Naive thymus-derived CD4-positive, alpha-beta T cell (primary cell): Measurements from ENCODE around the gene AHI1. TPM values are rescaled to one million over a fixed set of nuclear protein-coding genes. Genes with fewer than 3 reads are reported as not detected.

ENCODE experiments used
- ATAC-seq: fragments of 150-1000 bp; cut with Tn5 transposase; 2 replicates; pipeline ENCODE4 v1.10.0; 2021; ENCODE audit warnings: mild to moderate bottlenecking, moderate library complexity
- CTCF ChIA-PET: fragments of 350-600 bp; sonication (Branson Sonifier 250); formaldehyde crosslinking; loops from one replicate; lab custom pipeline; 2021; ENCODE audit warnings: antibody characterized with exemption; lab: Charles Lee
- POLR2A ChIA-PET: fragments of 350-600 bp; sonication (Branson Sonifier 250); formaldehyde crosslinking; loops from one replicate; lab custom pipeline; 2021; ENCODE audit warnings: antibody characterized with exemption, inconsistent platforms; lab: Charles Lee
- DNase-seq, 9 donors: peaks; one replicate each; pipeline versions ENCODE4 v3.0.0 to v3.0.0-alpha.2; 2020 to 2022; ENCODE audit warnings: mixed read lengths in 1 of 9
- H3K27ac ChIP-seq: one replicate; pipeline ENCODE4 v1.7.0; 2013; ENCODE audit warnings: mild to moderate bottlenecking, low read depth, low read length, moderate library complexity
- H3K27me3 ChIP-seq, 2 donors: one replicate each; pipeline ENCODE4 v1.7.0; 2013; ENCODE audit warnings: low read length in 2 of 2, mild to moderate bottlenecking in 2 of 2, moderate library complexity in 2 of 2; ENCODE audit not compliant: control insufficient read depth in 2 of 2, insufficient read depth in 2 of 2
- H3K36me3 ChIP-seq, 3 experiments: 1 replicate in 2 of 3; 2 replicates in 1 of 3; pipeline ENCODE4 v1.7.0; 2013; ENCODE audit warnings: low read length in 3 of 3, mild to moderate bottlenecking in 3 of 3, moderate library complexity in 1 of 3; ENCODE audit not compliant: insufficient read depth in 3 of 3, control insufficient read depth in 2 of 3
- H3K4me1 ChIP-seq, 2 donors: one replicate each; pipeline ENCODE4 v1.7.0; 2013; ENCODE audit warnings: low read length in 2 of 2, mild to moderate bottlenecking in 2 of 2, moderate library complexity in 1 of 2; ENCODE audit not compliant: control insufficient read depth in 2 of 2, insufficient read depth in 2 of 2
- H3K4me3 ChIP-seq: 2 replicates; pipeline ENCODE4 v1.7.0; 2013; ENCODE audit warnings: mild to moderate bottlenecking, low read length
- H3K9me3 ChIP-seq, 3 experiments: 1 replicate in 2 of 3; 2 replicates in 1 of 3; pipeline ENCODE4 v1.7.0; 2013; ENCODE audit warnings: low read length in 3 of 3; ENCODE audit not compliant: control insufficient read depth in 2 of 3
- H3K27ac Mint-ChIP-seq, 9 donors: one replicate each; pipeline ENCODE4 v1.8.0; 2020 to 2022; ENCODE audit warnings: mixed read lengths in 9 of 9, mild to moderate bottlenecking in 8 of 9, moderate library complexity in 5 of 9, inconsistent platforms in 2 of 9
- H3K27me3 Mint-ChIP-seq, 5 donors: one replicate each; pipeline ENCODE4 v1.8.0; 2021 to 2022; ENCODE audit warnings: mixed read lengths in 5 of 5, mild to moderate bottlenecking in 1 of 5
- H3K36me3 Mint-ChIP-seq, 5 donors: one replicate each; pipeline ENCODE4 v1.8.0; 2020 to 2022; ENCODE audit warnings: mixed read lengths in 5 of 5, mild to moderate bottlenecking in 3 of 5, inconsistent platforms in 1 of 5
- H3K4me1 Mint-ChIP-seq, 7 donors: one replicate each; pipeline ENCODE4 v1.8.0; 2020 to 2022; ENCODE audit warnings: mixed read lengths in 7 of 7, mild to moderate bottlenecking in 3 of 7, inconsistent platforms in 1 of 7
- H3K4me3 Mint-ChIP-seq, 10 donors: one replicate each; pipeline ENCODE4 v1.8.0; 2020 to 2022; ENCODE audit warnings: mild to moderate bottlenecking in 10 of 10, mixed read lengths in 10 of 10, moderate library complexity in 6 of 10, inconsistent platforms in 2 of 10
- H3K9me3 Mint-ChIP-seq, 11 donors: one replicate each; pipeline ENCODE4 v1.8.0; 2020 to 2022; ENCODE audit warnings: mixed read lengths in 11 of 11, mild to moderate bottlenecking in 4 of 11, inconsistent platforms in 1 of 11, moderate library complexity in 1 of 11
- intact Hi-C, 2 donors: fragments of 100-400 bp; cut with micrococcal nuclease; formaldehyde crosslinking; loops; one replicate each; pipeline ENCODE4 v1.15.1; 2023
- polyA plus RNA-seq, 2 donors: library from polyadenylated mRNA; unstranded; fragments of 300-500 nt; fragmentation: Illumina TruSeq; gene quantifications; one replicate each; pipeline ENCODE4 v1.2.3, GENCODE V29; 2021
- total RNA-seq, 6 experiments: library from RNA in 5 of 6; stranded (reverse) in 5 of 6; gene quantifications; 1 replicate in 5 of 6; 2 replicates in 1 of 6; pipeline ENCODE4 v1.2.3 and lab custom pipeline; 2021 to 2026

The AHI1 gene
- total and polyA plus RNA-seq, 7 experiments from 2014 or later: 1.9 to 31.3 (median 13.3) TPM

DNA sequence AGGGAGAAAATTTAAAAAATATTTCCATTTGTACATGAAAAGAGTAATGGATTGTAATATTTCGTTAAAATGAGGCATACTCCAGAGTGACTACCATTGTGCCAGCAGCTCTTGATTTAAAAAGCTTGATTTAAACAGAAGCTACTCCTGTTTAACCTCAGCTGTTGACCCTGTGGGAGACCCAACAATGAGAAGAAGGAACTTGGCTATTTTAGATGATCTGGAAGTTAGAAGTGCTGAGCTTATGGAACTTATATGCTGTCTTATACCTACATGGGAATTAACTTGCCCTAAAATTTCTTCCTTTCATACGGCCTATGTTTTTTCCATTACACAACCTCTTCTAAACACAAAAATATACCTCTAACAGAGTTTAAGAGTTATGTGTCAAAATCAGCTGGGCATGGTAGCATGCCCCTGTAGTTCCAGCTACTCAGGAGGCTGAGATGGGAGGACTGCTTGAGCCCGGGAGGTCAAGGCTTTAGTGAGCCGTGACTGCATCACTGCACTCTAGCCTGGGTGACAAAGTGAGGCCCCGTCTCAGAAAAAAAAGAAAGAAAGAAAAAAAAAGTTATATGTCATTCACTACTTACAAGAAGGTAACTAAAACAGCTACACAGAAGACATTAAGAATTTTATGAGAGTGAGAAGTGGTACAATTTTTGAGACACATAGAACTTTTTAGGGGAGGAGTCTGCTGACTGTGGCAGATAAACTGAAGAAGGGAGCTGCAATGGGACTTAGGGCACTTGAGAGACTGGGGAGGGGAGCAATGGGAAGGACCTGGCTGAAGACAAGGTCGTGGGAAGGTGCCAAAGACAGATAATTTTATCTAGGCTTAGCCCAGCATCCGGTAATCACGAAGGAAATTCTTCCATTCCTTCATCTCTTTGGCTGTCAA lies 176.6 kb downstream of the AHI1 start:
- intact Hi-C loops: no loop called here
- ChIA-PET CTCF (interaction anchor here (0.7 kb wide), 1 partner anchor 237 kb away, joined by 5 read pairs; no protein-coding TSS in a partner anchor), POLR2A (no interaction called here)
- no peak overlapping the region for H3K4me3 Mint-ChIP-seq
- Histone ChIP-seq H3K9me3 (no peaks in the 10 kb centered on the region), H3K27ac (no peak overlapping the region), H3K27me3 (no peaks in the 10 kb centered on the region), H3K4me1 (no peaks in the 10 kb centered on the region), H3K4me3 (no peak overlapping the region), H3K36me3 (no peaks in the 10 kb centered on the region)
- H3K36me3 Mint-ChIP-seq: peaks cover 0 to 10% (median 5%) of the 10 kb centered on the region in 5 donors
- peaks cover 0 to 2% (median 0%) of the 10 kb centered on the region in 11 donors for H3K9me3 Mint-ChIP-seq
- H3K4me1 Mint-ChIP-seq: peaks cover 0 to 20% (median 5%) of the 10 kb centered on the region in 7 donors
- H3K27me3 Mint-ChIP-seq: no peaks in the 10 kb centered on the region
- DNase-seq: no peak
- no peak overlapping the region for H3K27ac Mint-ChIP-seq
- ATAC-seq: no peak

DNA sequence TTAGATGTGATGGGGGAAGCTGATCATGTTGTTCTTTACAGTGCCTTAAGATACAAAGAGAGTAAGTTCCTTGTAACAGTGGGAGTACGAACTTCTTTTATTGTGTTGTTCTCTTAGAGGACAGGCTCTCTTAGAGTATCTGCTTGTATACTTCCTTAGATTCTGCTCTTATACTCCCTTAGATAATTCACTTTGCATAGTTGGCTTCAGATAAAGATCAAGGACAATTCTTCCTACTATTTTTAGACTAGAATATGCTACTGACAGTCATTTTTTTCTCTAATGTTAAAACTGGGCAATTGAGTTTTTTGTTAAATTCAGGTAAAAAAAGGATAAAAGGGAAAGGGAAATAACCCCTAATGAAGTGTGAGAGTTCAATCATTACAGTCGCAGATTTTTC lies 177.7 kb downstream of the AHI1 start:
- Histone ChIP-seq H3K27me3 (no peaks in the 10 kb centered on the region), H3K36me3 (no peaks in the 10 kb centered on the region), H3K27ac (no peak overlapping the region), H3K4me1 (no peaks in the 10 kb centered on the region), H3K4me3 (no peak overlapping the region), H3K9me3 (no peaks in the 10 kb centered on the region)
- H3K27me3 Mint-ChIP-seq: no peaks in the 10 kb centered on the region
- DNase-seq: no peak
- H3K4me1 Mint-ChIP-seq: peaks cover 0 to 12% (median 5%) of the 10 kb centered on the region in 7 donors
- peaks cover 0 to 2% (median 0%) of the 10 kb centered on the region in 11 donors for H3K9me3 Mint-ChIP-seq
- intact Hi-C loops: no loop called here
- CTCF ChIA-PET: interaction anchor here (0.7 kb wide), 1 partner anchor 236 kb away, joined by 5 read pairs; no protein-coding TSS in a partner anchor
- no peak overlapping the region for H3K4me3 Mint-ChIP-seq
- POLR2A ChIA-PET: no interaction called here
- H3K36me3 Mint-ChIP-seq: peaks cover 0 to 13% (median 9%) of the 10 kb centered on the region in 5 donors
- H3K27ac Mint-ChIP-seq: no peak overlapping the region
- no peak for ATAC-seq

DNA sequence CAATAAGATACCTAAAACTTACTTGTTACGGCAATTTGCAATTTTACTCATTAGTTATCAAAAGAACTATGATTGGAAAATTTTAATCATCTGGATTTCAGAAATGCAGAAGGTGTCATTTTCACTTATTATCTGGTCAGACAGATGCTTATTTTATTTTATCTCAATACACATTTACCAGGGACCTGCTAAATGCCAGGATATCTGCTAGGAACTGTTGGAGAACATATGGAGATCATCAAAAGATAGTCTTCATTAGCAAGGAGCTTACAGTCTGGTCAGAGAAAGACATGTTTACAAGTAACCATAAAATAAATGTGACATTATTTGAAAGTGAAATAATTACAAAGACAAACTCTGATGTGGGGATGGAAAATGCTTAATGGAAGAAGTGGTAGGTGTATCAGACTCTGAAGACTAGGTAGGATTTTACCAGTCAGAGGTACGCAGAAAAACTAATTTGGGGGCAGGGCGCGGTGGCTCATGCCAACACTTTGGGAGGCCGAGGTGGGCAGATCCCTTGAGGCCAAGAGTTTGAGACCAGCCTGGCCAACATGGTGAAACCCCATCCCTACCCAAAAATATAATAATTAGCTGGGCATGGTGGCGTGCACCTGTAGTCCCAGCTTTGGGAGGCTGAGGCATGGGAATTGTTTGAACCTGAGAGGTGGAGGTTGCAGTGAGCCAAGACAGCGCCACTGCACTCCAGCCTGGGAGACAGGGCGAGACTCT lies 178.6 kb downstream of the AHI1 start:
- CTCF ChIA-PET: no interaction called here
- no peak overlapping the region for H3K4me3 ChIP-seq
- no peak overlapping the region for H3K4me3 Mint-ChIP-seq
- no peak overlapping the region for H3K27ac ChIP-seq
- H3K36me3 ChIP-seq: no peaks in the 10 kb centered on the region
- POLR2A ChIA-PET: no interaction called here
- H3K27me3 ChIP-seq: no peaks in the 10 kb centered on the region
- intact Hi-C loops: no loop called here
- DNase-seq (no peak), ATAC-seq (no peak)
- peaks cover 0 to 13% (median 10%) of the 10 kb centered on the region in 5 donors for H3K36me3 Mint-ChIP-seq
- no peaks in the 10 kb centered on the region for H3K4me1 ChIP-seq
- H3K9me3 Mint-ChIP-seq: no peaks in the 10 kb centered on the region
- no peak overlapping the region for H3K27ac Mint-ChIP-seq
- no peaks in the 10 kb centered on the region for H3K27me3 Mint-ChIP-seq
- peaks cover 0 to 12% (median 5%) of the 10 kb centered on the region in 7 donors for H3K4me1 Mint-ChIP-seq
- no peaks in the 10 kb centered on the region for H3K9me3 ChIP-seq

DNA sequence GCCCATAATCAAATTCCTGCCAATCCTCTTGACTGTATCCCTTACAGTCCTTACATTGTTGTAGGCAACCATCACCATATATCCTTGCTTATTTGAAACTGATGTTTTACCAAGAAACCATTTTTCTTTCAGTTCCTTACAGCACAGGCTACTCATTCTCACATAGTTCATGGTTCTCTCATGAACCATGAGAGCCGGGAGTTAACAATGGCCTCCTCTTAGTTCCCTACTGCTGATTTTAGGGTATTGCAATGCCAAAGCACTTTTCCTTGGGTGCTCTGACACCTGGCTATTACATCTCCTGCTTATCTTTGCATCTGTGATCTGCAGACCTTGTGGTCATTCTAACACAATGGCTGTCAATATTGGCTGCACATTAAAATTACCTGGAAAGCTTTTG lies 183.0 kb downstream of the AHI1 start:
- CTCF ChIA-PET: no interaction called here
- no peak overlapping the region for H3K27ac ChIP-seq
- no peaks in the 10 kb centered on the region for H3K9me3 ChIP-seq
- no peaks in the 10 kb centered on the region for H3K27me3 Mint-ChIP-seq
- DNase-seq: no peak
- H3K4me1 ChIP-seq: no peaks in the 10 kb centered on the region
- POLR2A ChIA-PET: no interaction called here
- no peak for ATAC-seq
- no peaks in the 10 kb centered on the region for H3K4me1 Mint-ChIP-seq
- H3K9me3 Mint-ChIP-seq: no peaks in the 10 kb centered on the region
- H3K36me3 Mint-ChIP-seq: peaks cover 3 to 18% (median 5%) of the 10 kb centered on the region in 5 donors
- H3K27ac Mint-ChIP-seq: no peak overlapping the region
- intact Hi-C loops: no loop called here
- H3K4me3 ChIP-seq: no peak overlapping the region
- H3K36me3 ChIP-seq: no peaks in the 10 kb centered on the region
- no peaks in the 10 kb centered on the region for H3K27me3 ChIP-seq
- no peak overlapping the region for H3K4me3 Mint-ChIP-seq

DNA sequence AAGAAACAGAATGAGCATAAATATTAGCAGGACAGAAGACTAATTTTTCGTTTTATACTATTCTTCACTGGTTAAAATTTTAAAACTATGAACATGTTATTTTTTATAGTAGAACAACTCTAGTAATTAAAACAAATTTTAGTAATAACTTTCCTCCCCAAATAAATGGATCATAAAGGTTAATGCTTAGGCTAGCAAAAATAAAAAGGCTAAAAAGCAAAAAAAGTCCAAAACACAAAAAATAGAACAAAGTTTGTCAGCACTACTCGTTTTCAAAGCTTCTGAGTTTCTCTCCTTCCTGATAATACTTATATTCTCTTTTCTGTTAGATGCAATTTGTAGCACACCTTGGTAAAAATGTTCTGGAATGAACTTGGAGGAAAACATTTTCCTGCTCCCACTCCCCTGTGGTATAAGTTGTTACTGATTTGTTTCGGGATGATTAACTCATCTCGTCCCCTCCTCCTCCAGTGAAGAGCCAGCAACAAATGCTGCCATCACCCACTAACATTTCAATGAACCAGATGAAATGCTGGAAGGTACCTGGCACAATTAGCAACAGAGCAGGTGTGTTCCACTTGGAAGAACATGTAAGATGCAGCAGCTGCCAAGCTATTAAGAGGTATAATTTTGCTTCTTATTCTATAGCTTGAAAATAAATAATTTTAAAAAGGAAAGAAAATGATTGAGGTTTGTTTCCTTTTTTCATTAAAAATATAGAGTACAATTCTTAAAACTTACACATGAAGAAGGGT lies 185.9 kb downstream of the AHI1 start:
- DNase-seq: no peak
- no peaks in the 10 kb centered on the region for H3K36me3 ChIP-seq
- H3K27me3 Mint-ChIP-seq: no peaks in the 10 kb centered on the region
- H3K27ac Mint-ChIP-seq: no peak overlapping the region
- no peaks in the 10 kb centered on the region for H3K4me1 ChIP-seq
- H3K27ac ChIP-seq: no peak overlapping the region
- ChIA-PET POLR2A (no interaction called here), CTCF (interaction anchor here (0.6 kb wide), 1 partner anchor 123 kb away, joined by 3 read pairs; no protein-coding TSS in a partner anchor)
- H3K4me3 Mint-ChIP-seq: no peak overlapping the region
- ATAC-seq: no peak
- H3K4me1 Mint-ChIP-seq: no peaks in the 10 kb centered on the region
- H3K9me3 Mint-ChIP-seq: no peaks in the 10 kb centered on the region
- no peak overlapping the region for H3K4me3 ChIP-seq
- intact Hi-C loops: no loop called here
- H3K36me3 Mint-ChIP-seq: peaks cover 3 to 18% (median 9%) of the 10 kb centered on the region in 5 donors
- H3K9me3 ChIP-seq: no peaks in the 10 kb centered on the region
- H3K27me3 ChIP-seq: no peaks in the 10 kb centered on the region

DNA sequence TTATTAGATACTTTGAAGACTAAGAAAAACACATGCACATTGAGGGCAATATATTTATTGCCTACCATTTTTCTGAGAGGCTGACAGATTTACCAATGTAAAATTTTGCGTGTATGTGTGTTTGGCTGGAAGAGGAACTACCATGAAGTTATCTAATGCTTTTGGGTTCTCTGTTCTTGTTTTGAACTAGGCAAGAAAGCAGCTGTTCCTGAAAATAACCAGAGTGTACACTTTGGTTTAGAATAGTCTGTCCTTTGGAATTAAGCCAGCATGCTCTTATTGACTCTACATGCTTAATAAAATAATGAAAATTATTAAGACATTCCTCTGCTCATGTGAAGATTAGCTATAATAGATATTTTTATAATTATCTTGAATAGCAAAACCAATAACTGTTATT lies 187.2 kb downstream of the AHI1 start:
- Mint-ChIP-seq H3K27ac (no peak overlapping the region), H3K27me3 (no peaks in the 10 kb centered on the region), H3K4me1 (peaks cover 0 to 5% (median 0%) of the 10 kb centered on the region in 7 donors), H3K9me3 (peaks cover 0 to 5% (median 0%) of the 10 kb centered on the region in 11 donors), H3K4me3 (no peak overlapping the region), H3K36me3 (peaks cover 3 to 18% (median 15%) of the 10 kb centered on the region in 5 donors)
- ChIA-PET CTCF (no interaction called here), POLR2A (no interaction called here)
- Histone ChIP-seq H3K4me3 (no peak overlapping the region), H3K36me3 (no peaks in the 10 kb centered on the region), H3K9me3 (no peaks in the 10 kb centered on the region), H3K27me3 (no peaks in the 10 kb centered on the region), H3K4me1 (no peaks in the 10 kb centered on the region), H3K27ac (no peak overlapping the region)
- no peak for DNase-seq
- ATAC-seq: no peak
- intact Hi-C loops: no loop called here
